T-helper 9 cell (primary cell): Measurements from ENCODE around the gene HSDL2.
"Not testable (repeated sequence)": the region's sequence is repeated elsewhere in the genome, so short reads cannot be mapped to it uniquely, and the experiment has no call there.

Experiments
- DNase-seq: peaks from one replicate; pipeline ENCODE4 v3.0.0-alpha.2; 2020

Gene HSDL2

GRCh38 chr9:112367465-112367864 is 12.4 kb upstream of the HSDL2 start:
- no peak for DNase-seq

- DNase-seq: no peak
Measured at GRCh38 chr9:112369817-112370216, 10.1 kb upstream of the HSDL2 start.

GRCh38 chr9:112371060-112371459 is 8.8 kb upstream of the HSDL2 start:
- DNase-seq: no peak

- DNase-seq: not testable (repeated sequence)
Measured at GRCh38 chr9:112373666-112374065, 6.2 kb upstream of the HSDL2 start.

GRCh38 chr9:112374232-112374631 is 5.7 kb upstream of the HSDL2 start:
- not testable (repeated sequence) for DNase-seq

- DNase-seq: no peak
Measured at GRCh38 chr9:112375361-112375760, 4.5 kb upstream of the HSDL2 start.

GRCh38 chr9:112377087-112377486 is 2.8 kb upstream of the HSDL2 start:
- no peak for DNase-seq

GRCh38 chr9:112377684-112378327 is 2.1 kb upstream of the HSDL2 start:
- DNase-seq: no peak

GRCh38 chr9:112378328-112379176 is 1.4 kb upstream of the HSDL2 start:
- DNase-seq: no peak

GRCh38 chr9:112379177-112380101 is 469 bp upstream of the HSDL2 start:
- DNase-seq: peak; percentile 98

- DNase-seq: no peak
Measured at GRCh38 chr9:112380825-112381221, 915 bp downstream of the HSDL2 start.

GRCh38 chr9:112382066-112382465 is 2.2 kb downstream of the HSDL2 start:
- no peak for DNase-seq

- no peak for DNase-seq
Measured at GRCh38 chr9:112382501-112383364, 2.8 kb downstream of the HSDL2 start.

- DNase-seq: no peak
Measured at GRCh38 chr9:112384219-112384618, 4.3 kb downstream of the HSDL2 start.

- DNase-seq: no peak
Measured at GRCh38 chr9:112384690-112385089, 4.8 kb downstream of the HSDL2 start.

- no peak for DNase-seq
Measured at GRCh38 chr9:112387115-112387514, 7.2 kb downstream of the HSDL2 start.

- DNase-seq: not testable (repeated sequence)
Measured at GRCh38 chr9:112389897-112390296, 10.0 kb downstream of the HSDL2 start.

- DNase-seq: not testable (repeated sequence)
Measured at GRCh38 chr9:112391936-112392560, 12.1 kb downstream of the HSDL2 start.

- not testable (repeated sequence) for DNase-seq
Measured at GRCh38 chr9:112393146-112393545, 13.2 kb downstream of the HSDL2 start.

- no peak for DNase-seq
Measured at GRCh38 chr9:112396416-112396815, 16.5 kb downstream of the HSDL2 start.

- no peak for DNase-seq
Measured at GRCh38 chr9:112396872-112397271, 17.0 kb downstream of the HSDL2 start.
